Activated naive CD4-positive, alpha-beta T cell (primary cell): Measurements from ENCODE around the gene RPS6KB1.
A peak's percentile ranks its signal among the peaks of the same experiment; 100 is the strongest.
"Not testable (repeated sequence)": the region's sequence is repeated elsewhere in the genome, so short reads cannot be mapped to it uniquely, and the experiment has no call there.

Experiments used
- DNase-seq, 4 experiments: peaks; one replicate each; lab custom pipeline; 2025; lab: John Stamatoyannopoulos, UW

RPS6KB1 gene

DNA sequence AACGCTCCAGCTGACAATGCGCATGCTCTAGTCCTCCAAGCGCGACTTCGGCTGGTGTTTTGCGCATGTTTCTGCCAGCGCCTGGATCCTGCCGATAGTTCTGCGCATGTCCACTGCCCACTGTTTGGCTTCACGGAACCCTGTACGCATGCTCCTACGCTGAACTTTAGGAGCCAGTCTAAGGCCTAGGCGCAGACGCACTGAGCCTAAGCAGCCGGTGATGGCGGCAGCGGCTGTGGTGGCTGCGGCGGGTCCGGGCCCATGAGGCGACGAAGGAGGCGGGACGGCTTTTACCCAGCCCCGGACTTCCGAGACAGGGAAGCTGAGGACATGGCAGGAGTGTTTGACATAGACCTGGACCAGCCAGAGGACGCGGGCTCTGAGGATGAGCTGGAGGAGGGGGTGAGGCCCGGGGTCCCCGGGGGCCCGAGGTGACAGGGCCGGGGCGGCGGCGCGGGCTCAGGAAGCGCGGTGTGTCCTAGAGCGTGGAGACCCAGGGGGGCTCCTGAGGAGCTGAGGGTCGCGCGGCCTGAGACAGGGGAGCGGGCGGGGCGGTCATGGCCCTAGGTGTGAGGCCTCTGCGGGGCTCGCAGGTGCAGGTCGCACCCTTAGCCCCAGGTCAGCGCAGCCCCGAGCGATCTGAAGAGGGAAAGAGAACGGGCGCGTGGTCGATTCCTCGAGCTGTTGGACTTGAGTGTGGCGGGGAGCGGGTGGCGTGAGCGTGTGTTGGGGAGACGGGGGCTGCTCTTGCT is at the start of gene RPS6KB1, which contains the start of gene TUBD1:
TSS of gene RPS6KB1 (plus strand) at position 198 of the 752 bp plus-strand sequence. CDS start at position 262, 64 bp downstream.
TSS of gene TUBD1 (minus strand) at position 20 of the 752 bp plus-strand sequence. CDS start 1,941 bp downstream, outside the sequence.
- DNase-seq = peak; percentile 86 to 94 (median 89)

- no peak for DNase-seq
Measured at GRCh38 chr17:59844884-59845594, 47.9 kb upstream of the RPS6KB1 start.

DNA sequence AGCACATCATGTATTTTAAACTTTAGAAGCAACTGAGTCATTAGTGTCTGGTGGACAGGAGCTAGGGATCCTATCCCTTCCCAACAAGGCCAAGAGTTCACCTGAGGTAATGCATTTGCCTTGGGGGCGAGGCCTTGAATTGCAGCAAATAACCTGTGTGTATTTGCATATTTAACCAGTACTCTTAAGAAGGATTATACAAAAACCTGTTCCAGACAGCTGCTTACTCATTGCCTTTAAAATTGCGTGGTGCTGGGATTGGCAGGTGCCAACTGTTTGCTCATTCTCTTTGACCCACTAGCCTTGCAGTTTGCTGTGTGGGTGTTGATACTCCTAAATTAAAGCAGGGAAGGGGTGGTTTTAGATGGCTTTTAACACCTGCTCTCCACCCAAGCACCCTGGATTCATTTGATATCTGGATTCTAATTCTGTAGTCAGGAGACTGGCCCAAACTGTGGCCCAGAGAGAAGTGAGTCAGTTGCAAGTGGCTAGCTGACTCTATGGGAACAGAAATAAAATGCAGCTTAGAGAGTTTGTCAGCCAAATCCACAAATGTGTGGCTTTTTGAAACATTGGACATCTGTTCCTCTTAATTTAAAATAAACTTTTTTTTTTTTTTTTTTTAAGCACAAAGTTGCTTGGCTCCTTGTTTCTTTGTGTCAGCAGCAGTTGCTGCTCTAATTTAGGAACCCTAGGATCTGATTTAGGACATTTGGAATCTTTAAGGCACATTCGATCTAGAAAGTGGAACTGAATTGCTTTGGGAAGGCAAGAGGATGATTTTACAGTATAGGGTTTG is 47.1 kb upstream of the RPS6KB1 start:
- DNase-seq = no peak

DNA sequence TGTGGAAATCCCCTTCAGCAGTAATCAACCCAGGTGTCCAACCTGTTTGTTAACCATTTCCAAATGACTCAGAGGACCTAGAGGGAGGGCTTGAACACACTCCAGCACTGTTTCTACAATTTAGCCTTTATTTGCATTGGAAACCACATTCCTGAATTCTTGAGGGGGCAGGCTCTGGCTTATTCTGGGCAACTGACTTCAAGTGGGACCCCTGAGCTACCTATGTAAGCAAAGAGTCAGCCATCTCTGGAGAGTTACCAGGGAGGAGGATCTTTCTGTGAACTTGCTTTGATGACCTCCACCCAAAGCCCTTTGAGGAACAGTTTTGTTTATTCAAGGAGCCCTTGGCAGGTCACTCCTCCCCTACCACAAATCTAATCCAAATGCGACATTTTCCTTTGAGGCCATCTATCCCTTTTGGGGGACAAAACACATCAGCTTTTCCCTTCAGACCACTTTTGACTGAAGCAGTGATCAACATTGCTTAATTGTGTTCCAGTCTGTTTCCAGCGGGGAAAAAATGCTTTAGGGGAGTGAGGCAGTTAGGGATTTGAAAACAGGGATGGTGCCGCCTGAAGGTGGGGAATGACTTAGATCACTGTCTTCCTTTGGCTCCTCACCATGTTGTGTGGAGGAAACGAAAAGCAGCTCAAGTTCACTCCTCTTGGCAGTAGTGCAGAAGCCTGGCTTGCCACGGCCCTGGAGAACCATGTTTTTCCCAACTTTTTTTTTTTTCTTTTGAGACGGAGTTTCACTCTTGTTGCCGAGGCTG is 46.3 kb upstream of the RPS6KB1 start:
- no peak for DNase-seq

DNA sequence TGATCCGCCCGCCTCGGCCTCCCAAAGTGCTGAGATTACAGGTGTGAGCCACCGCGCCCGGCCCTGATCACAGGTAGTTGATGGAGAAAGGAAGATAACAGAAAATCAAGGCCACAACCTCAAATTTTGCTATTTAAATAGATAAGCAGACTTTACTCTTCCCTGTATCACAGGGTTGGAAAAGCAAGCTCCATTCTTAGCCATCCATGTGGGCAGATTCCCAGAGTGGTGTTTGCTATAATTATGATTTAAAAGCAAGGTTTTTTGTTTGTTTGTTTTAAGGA is 44.6 kb upstream of the RPS6KB1 start:
- no peak for DNase-seq

DNA sequence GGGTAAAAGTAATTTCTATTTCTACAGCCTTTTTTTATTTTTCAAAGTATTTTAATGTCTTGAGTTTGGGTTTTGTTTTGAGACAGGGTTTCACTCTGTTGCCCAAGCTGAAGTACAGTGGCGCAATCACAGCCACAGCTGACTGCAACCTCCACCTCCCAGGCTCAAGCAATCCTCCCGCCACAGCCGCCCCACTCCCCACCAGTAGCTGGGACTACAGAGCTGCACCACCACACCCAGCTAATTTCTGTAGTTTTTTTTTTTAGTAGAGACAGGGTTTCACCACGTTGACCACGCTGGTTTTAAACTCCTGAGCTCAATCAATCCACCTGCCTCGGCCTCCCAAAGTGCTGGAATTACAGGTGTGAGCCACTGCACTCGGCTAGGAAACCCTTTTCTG is 44.1 kb upstream of the RPS6KB1 start:
- DNase-seq = no peak

DNA sequence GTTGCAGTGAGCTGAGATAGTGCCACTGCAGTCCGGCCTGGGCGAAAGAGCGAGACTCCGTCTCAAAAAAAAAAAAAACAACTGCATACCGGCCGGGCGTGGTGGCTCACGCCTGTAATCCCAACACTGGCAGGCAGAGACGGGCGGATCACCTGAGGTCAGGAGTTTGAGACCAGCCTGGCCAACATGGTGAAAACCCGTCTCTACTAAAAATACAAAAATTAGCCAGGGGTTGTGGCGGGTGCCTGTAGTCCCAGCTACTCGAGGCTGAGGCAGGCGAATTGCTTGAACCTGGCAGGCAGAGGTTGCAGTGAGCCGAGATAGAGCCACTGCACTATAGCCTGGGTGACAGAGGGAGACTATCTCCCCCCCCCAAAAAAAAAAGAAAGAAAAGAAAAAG is 42.6 kb upstream of the RPS6KB1 start:
- not testable (repeated sequence) for DNase-seq

DNA sequence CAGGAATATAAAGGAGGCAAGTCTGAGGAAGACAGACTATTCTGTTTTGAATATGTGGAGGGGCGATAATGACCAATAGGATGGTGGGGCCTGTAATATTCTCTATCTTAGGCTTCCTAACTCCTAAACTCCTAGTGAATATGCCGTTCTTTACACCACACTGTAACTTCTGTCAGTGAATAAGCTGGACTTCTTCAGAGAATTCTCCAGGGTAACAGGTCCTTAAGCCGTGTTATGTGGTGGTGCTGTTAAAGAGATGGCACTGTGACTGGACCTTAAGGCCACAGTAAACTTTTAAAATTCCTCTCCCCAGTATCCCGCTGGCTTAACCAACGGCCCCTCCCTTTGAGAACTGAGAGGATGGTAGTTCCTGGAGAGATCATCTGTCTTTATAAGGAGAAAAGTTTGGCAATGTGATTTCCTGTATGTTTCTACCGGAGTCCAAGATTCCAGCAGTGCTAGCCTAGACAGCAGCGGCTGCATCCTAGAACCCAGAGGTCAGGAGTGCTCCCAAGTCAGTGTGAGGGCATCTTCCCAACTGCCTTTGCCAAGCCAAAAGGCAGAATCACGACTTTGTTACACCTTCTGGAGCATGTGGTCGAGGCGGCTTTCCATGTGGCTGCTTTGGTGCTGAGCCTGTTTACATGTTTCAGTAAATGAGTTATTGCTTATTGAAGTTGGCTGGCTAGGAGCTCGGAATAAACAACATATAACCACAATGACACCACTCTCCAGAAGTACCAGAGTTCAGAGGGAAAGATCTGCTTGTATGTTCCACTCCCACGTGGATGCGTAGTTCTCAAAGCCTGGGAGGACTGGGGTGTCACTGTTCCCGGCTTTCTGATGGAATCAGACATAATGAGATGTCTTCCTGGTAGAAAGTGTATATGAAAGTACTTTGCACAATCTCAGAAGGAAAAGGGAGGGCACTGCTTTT is 41.2 kb upstream of the RPS6KB1 start:
- DNase-seq = no peak

DNA sequence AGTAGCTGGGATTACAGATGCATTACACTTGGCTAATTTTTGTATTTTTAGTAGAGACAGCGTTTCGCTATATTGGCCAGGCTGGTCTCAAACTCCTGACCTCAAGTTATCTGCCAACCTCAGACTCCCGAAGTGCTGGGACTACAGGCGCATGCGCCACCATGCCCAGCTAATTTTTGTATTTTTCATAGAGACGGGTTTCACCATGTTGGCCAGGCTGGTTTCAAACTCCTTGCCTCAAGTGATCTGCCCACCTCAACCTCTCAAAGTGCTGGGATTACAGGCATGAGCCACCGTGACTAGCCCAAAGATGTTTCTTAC is 40.1 kb upstream of the RPS6KB1 start:
- not testable (repeated sequence) for DNase-seq

DNA sequence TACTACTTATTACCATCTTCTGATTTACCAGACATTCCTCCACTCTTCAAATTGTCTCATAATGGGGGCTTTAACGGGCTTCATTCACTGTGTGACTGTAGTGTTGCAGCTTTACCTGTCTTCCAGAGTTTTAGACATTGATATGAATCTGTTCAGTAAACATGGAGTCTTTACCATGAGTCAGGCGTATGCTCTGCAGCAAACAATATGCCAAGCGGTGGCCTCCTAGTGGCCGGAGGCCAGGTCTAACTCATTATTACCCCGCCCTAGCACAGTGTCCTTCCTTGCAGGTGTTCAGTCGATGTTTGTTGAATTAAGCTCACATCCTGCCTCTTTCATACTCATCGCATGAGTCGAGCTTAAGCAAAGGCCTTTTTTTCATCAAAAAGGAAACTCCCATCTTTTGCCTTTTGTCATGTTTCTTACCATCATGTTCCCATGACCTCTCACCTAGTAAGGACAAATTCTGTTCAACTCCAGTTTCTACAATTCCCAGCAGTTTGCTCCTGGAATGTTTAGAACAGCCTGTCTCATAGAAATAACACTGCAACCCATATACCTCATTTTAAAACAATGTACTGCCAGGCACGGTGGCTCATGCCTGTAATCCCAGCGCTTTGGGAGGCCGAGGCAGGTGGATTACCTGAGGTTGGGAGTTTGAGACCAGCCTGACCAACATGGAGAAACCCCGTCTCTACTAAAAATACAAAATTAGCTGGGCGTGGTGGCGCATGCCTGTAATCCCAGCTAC is 39.6 kb upstream of the RPS6KB1 start:
- peak in 2 of 4 experiments; percentile 17 to 25 for DNase-seq

DNA sequence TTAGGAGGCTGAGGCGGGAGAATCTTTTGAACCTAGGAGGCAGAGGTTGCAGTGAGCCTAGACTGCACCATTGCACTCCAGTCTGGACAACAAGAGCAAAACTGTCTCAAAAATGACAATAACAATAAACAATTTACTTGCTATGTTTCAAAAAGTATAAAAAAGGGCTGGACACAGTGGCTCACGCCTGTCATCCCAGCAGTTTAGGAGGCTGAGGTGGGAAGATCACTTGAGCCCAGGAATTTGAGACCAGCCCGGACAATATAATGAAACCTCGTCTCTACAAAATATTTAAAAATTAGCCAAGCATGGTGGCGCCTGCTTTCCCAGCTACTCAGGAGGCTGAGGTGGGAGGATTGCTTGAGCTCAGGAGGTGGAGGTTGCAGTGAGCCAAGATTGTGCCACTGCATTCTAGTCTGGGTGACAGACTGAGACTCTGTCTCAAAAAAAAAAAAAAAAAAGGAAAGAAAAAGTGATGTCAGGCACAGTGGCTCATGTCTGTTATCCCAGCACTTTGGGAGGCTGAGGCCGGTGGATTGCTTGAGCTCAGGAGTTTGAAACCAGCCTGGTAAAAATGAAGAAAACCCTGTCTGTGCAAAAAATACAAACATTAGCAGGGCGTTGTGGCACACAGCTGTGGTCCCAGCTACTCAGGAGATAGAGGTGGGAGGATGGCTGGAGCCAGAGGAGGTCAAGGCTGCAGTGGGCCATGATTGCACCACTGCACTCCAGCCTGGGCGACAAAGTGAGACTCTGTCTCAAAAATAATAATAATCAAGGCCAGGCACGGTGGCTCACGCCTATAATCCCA is 38.8 kb upstream of the RPS6KB1 start:
- not testable (repeated sequence) for DNase-seq

- no peak for DNase-seq
Measured at GRCh38 chr17:59856859-59857794, 35.8 kb upstream of the RPS6KB1 start.

- no peak for DNase-seq
Measured at GRCh38 chr17:59858167-59858816, 34.6 kb upstream of the RPS6KB1 start.

DNA sequence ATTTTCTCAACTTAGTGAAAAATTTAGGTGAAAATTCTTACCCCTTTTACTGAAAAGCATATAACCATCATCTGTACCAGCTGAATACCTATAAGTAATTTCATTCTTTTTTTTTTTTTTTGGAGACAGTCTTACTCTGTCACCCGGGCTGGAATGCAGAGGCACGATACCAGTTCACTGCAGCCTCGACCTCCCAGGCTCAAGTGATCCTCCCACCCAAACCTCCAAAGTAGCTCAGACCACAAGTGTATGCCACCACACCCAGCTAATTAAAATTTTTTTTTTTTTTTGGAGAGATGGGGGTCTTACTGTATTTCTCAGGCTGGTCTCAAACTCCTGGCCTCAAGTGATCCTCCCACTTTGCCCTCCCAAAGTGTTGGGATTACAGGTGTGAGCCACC is 34.0 kb upstream of the RPS6KB1 start:
- no peak for DNase-seq

DNA sequence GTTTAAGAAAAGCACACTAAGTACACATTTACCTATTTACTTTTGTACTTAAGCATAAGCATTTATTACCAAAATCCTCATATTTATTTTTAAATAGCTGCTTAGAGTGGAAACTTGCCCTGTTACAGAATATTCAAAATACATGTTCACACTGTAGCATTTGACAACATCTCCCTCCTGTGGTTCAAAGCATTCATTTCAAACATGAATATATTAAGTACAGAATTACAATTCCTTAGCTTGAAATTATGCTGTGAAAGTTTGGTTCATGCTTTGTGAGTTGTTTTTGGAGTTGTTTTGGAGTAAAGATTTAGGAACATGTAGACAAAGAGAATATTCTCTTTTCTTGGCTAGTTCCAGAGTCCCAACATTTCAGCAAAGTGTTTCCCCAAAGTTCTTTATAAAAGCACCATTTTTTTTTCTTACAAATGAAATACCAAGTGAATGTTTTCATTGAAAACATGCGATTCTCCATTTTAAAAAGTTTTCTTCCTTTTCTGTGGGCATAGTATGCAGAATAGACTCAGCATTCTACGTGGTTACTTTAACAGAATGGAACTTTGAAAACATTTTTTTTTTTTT is 33.4 kb upstream of the RPS6KB1 start:
- no peak for DNase-seq

- DNase-seq = no peak
Measured at GRCh38 chr17:59863616-59864015, 29.3 kb upstream of the RPS6KB1 start.

- no peak for DNase-seq
Measured at GRCh38 chr17:59869941-59870218, 23.0 kb upstream of the RPS6KB1 start.

- no peak for DNase-seq
Measured at GRCh38 chr17:59870482-59870881, 22.4 kb upstream of the RPS6KB1 start.
